NCI-H1105 (cell line): ENCODE data around the gene ZFP36L2.
A peak's percentile ranks its signal among the peaks of the same experiment; 100 is the strongest.

Experiments
- DNase-seq: peaks from one replicate; lab custom pipeline; 2025; lab: John Stamatoyannopoulos, UW

Gene ZFP36L2

GRCh38 chr2:43226558-43226954 lies at the start of gene ZFP36L2:
TSS of gene ZFP36L2 (minus strand) at chr2:43226606. CDS start at chr2:43226315, 291 bp downstream.
- DNase-seq: peak; percentile 89

- DNase-seq: no peak
These were observed 48.3 kb upstream of the ZFP36L2 start for GRCh38 chr2:43274721-43275120.

GRCh38 chr2:43274055-43274454 lies 47.6 kb upstream of the ZFP36L2 start:
- DNase-seq: no peak

GRCh38 chr2:43273529-43273928 lies 47.1 kb upstream of the ZFP36L2 start:
- DNase-seq: no peak

GRCh38 chr2:43270930-43271615 lies 44.7 kb upstream of the ZFP36L2 start:
- no peak for DNase-seq

GRCh38 chr2:43270461-43270860 lies 44.1 kb upstream of the ZFP36L2 start:
- DNase-seq: no peak

GRCh38 chr2:43269706-43270105 lies 43.3 kb upstream of the ZFP36L2 start:
- no peak for DNase-seq

GRCh38 chr2:43269074-43269572 lies 42.7 kb upstream of the ZFP36L2 start:
- DNase-seq: no peak

- DNase-seq: no peak
These were observed 41.9 kb upstream of the ZFP36L2 start for GRCh38 chr2:43268066-43268953.

GRCh38 chr2:43267381-43267780 lies 41.0 kb upstream of the ZFP36L2 start:
- no peak for DNase-seq

- no peak for DNase-seq
These were observed 40.3 kb upstream of the ZFP36L2 start for GRCh38 chr2:43266711-43267111.

- DNase-seq: no peak
These were observed 39.0 kb upstream of the ZFP36L2 start for GRCh38 chr2:43265421-43265820.

- DNase-seq: no peak
These were observed 38.6 kb upstream of the ZFP36L2 start for GRCh38 chr2:43265001-43265400.

- DNase-seq: no peak
These were observed 36.5 kb upstream of the ZFP36L2 start for GRCh38 chr2:43262951-43263350.

GRCh38 chr2:43262239-43262638 lies 35.8 kb upstream of the ZFP36L2 start:
- DNase-seq: no peak

- no peak for DNase-seq
These were observed 33.1 kb upstream of the ZFP36L2 start for GRCh38 chr2:43259512-43259911.

GRCh38 chr2:43258547-43259156 lies 32.2 kb upstream of the ZFP36L2 start:
- DNase-seq: no peak

- DNase-seq: peak; percentile 70
These were observed 29.0 kb upstream of the ZFP36L2 start for GRCh38 chr2:43255296-43255910.

- no peak for DNase-seq
These were observed 27.9 kb upstream of the ZFP36L2 start for GRCh38 chr2:43254331-43254730.

- no peak for DNase-seq
These were observed 24.8 kb upstream of the ZFP36L2 start for GRCh38 chr2:43251171-43251731.

- no peak for DNase-seq
These were observed 23.6 kb upstream of the ZFP36L2 start for GRCh38 chr2:43250015-43250414.

- DNase-seq: no peak
These were observed 22.2 kb upstream of the ZFP36L2 start for GRCh38 chr2:43248621-43249020.
